Liver (tissue), 9 donors: ENCODE results near the gene PRRT2. TPM values are rescaled to one million over a fixed set of nuclear protein-coding genes. Genes with fewer than 3 reads are reported as not detected.

Experiments
- DNase-seq: peaks from one replicate; pipeline ENCODE4 v3.0.0-alpha.2; 2017; ENCODE audit warnings: low spot score
- H3K27ac ChIP-seq, 2 donors: one replicate each; pipeline ENCODE4 v1.7.0; 2013; ENCODE audit warnings: inconsistent platforms in 2 of 2, low read length in 2 of 2, control low read depth in 1 of 2, low read depth in 1 of 2, mild to moderate bottlenecking in 1 of 2
- H3K27me3 ChIP-seq, 4 donors: one replicate each; pipeline versions ENCODE4 v1.6.1 to v1.7.0; 2013; ENCODE audit warnings: low read length in 3 of 4, inconsistent platforms in 1 of 4, mild to moderate bottlenecking in 1 of 4, moderate library complexity in 1 of 4; ENCODE audit not compliant: control insufficient read depth in 4 of 4, insufficient read depth in 4 of 4
- H3K36me3 ChIP-seq, 4 donors: one replicate each; pipeline versions ENCODE4 v1.6.1 to v1.7.0; 2013; ENCODE audit warnings: low read length in 3 of 4, mild to moderate bottlenecking in 3 of 4, low read depth in 1 of 4, moderate library complexity in 1 of 4; ENCODE audit not compliant: control insufficient read depth in 4 of 4, insufficient read depth in 3 of 4
- H3K4me1 ChIP-seq, 4 donors: one replicate each; pipeline versions ENCODE4 v1.6.1 to v1.7.0; 2013; ENCODE audit warnings: low read length in 3 of 4, mild to moderate bottlenecking in 3 of 4, moderate library complexity in 1 of 4; ENCODE audit not compliant: control insufficient read depth in 4 of 4, insufficient read depth in 4 of 4
- H3K4me3 ChIP-seq, 3 donors: one replicate each; pipeline versions ENCODE4 v1.6.1 to v1.7.0; 2013; ENCODE audit warnings: low read length in 3 of 3, control low read depth in 1 of 3, low read depth in 1 of 3, mild to moderate bottlenecking in 1 of 3
- H3K9ac ChIP-seq, 2 donors: one replicate each; pipeline ENCODE4 v1.7.0; 2013; ENCODE audit warnings: low read length in 2 of 2, mild to moderate bottlenecking in 2 of 2, moderate library complexity in 2 of 2, control low read depth in 1 of 2, low read depth in 1 of 2
- H3K9me3 ChIP-seq, 4 donors: one replicate each; pipeline versions ENCODE4 v1.6.1 to v1.7.0; 2013; ENCODE audit warnings: low read length in 3 of 4; ENCODE audit not compliant: control insufficient read depth in 4 of 4
- ATF3 ChIP-seq: IDR thresholded peaks from 2 replicates; pipeline ENCODE4 v1.6.1; 2016; ENCODE audit warnings: antibody characterized with exemption
- CTCF ChIP-seq: fragments of 150-350 bp; IDR thresholded peaks from 2 replicates; pipeline ENCODE4 v1.5.1; 2017; ENCODE audit warnings: improper control_type of control experiment, low read depth, low read length; ENCODE audit not compliant: missing input control
- EGR1 ChIP-seq, 2 donors: IDR thresholded peaks; 2 replicates each; pipeline ENCODE4 v1.6.1; 2016 to 2018; ENCODE audit warnings: antibody characterized with exemption in 2 of 2, low read depth in 2 of 2
- FOXA1 ChIP-seq: IDR thresholded peaks from 2 replicates; pipeline ENCODE4 v1.6.1; 2016; ENCODE audit warnings: antibody characterized with exemption
- FOXA2 ChIP-seq: IDR thresholded peaks from 2 replicates; pipeline ENCODE4 v1.6.1; 2016; ENCODE audit warnings: antibody characterized with exemption
- GABPA ChIP-seq, 2 donors: IDR thresholded peaks in 1 of 2; conservative IDR thresholded peaks in 1 of 2; 2 replicates each; pipeline ENCODE4 v1.6.1; 2016; ENCODE audit warnings: antibody characterized with exemption in 2 of 2, mild to moderate bottlenecking in 1 of 2, moderate library complexity in 1 of 2
- HNF4G ChIP-seq: IDR thresholded peaks from 2 replicates; pipeline ENCODE4 v1.6.1; 2016; ENCODE audit warnings: antibody characterized with exemption
- JUND ChIP-seq, 2 donors: IDR thresholded peaks; 2 replicates each; pipeline ENCODE4 v1.6.1; 2016; ENCODE audit warnings: antibody characterized with exemption in 2 of 2
- MAX ChIP-seq: IDR thresholded peaks from 2 replicates; pipeline ENCODE4 v1.6.1; 2016; ENCODE audit warnings: antibody characterized with exemption
- NR2F2 ChIP-seq: IDR thresholded peaks from 2 replicates; pipeline ENCODE4 v1.6.1; 2016; ENCODE audit warnings: antibody characterized with exemption
- RAD21 ChIP-seq, 2 donors: IDR thresholded peaks; 2 replicates each; pipeline ENCODE4 v1.6.1; 2016; ENCODE audit warnings: antibody characterized with exemption in 2 of 2, mild to moderate bottlenecking in 2 of 2
- TAF1 ChIP-seq: conservative IDR thresholded peaks from 2 replicates; pipeline ENCODE4 v1.6.1; 2016; ENCODE audit warnings: antibody characterized with exemption, mild to moderate bottlenecking
- ZBTB33 ChIP-seq: IDR thresholded peaks from 2 replicates; pipeline ENCODE4 v1.6.1; 2016; ENCODE audit warnings: antibody characterized with exemption
- WGBS: extraction: QIAGEN DNeasy Blood & Tissue Kit; methylation state at CpG from one replicate; pipeline ENCODE4 v1.1.7; 2013; 5-methylcytosine and 5-hydroxymethylcytosine counted together
- polyA plus RNA-seq, 2 donors: library from polyadenylated mRNA; stranded (reverse) in 1 of 2; unstranded in 1 of 2; fragments of 200-250 nt in 1 of 2; fragments of >200 nt in 1 of 2; fragmentation: Nextera tagmentation in 1 of 2; extraction: Ambion mirVana in 1 of 2; gene quantifications; one replicate each; pipeline versions ENCODE4 v1.2.1 to v1.2.3, GENCODE V29; 2013 to 2015
- total RNA-seq, 2 donors: library from RNA; depleted of rRNA; stranded (reverse); fragments of >200 nt; gene quantifications; one replicate each; pipeline ENCODE4 v1.2.3, GENCODE V29; 2014
- TF ChIP-seq, protein P1 (sequence below): IDR thresholded peaks from 2 replicates; pipeline ENCODE4 v1.6.1; 2016; ENCODE audit warnings: antibody characterized with exemption, mild to moderate bottlenecking
- donor health status: healthy.
- donor health status: healthy.
- donor health status: healthy.
- donor health status: healthy.
- donor health status: healthy.

The PRRT2 gene
- total and polyA plus RNA-seq, 4 donors, result 0.09 to 0.59 (median 0.22) TPM

- TF ChIP-seq CTCF (no peak), ATF3 (no peak), RAD21 (IDR thresholded peaks at IDR 0.05) (no peak)
These were observed 22.1 kb downstream of the PRRT2 start (continued) for GRCh38 chr16:29834079-29834478.

GRCh38 chr16:29835926-29836325 lies 23.9 kb downstream of the PRRT2 start:
- 97% methylated on average over 7 of the region's 7 CpGs for WGBS
- Histone ChIP-seq H3K9me3 (no peaks in the 10 kb centered on the region), H3K4me1 (peaks cover 0 to 6% (median 0%) of the 10 kb centered on the region in 4 donors), H3K4me3 (no peak overlapping the region), H3K27me3 (no peaks in the 10 kb centered on the region), H3K9ac (no peak overlapping the region), H3K27ac (no peak overlapping the region), H3K36me3 (peaks cover 21 to 58% (median 22%) of the 10 kb centered on the region in 4 donors)
- TF ChIP-seq MAX (no peak), ATF3 (no peak), FOXA2 (no peak), RAD21 (IDR thresholded peaks at IDR 0.05) (no peak), CTCF (no peak), NR2F2 (no peak), EGR1 (IDR thresholded peaks at IDR 0.05; ENCODE audit: low read depth in 2 of 2) (no peak), HNF4G (no peak)
- TF ChIP-seq, protein P1, sequence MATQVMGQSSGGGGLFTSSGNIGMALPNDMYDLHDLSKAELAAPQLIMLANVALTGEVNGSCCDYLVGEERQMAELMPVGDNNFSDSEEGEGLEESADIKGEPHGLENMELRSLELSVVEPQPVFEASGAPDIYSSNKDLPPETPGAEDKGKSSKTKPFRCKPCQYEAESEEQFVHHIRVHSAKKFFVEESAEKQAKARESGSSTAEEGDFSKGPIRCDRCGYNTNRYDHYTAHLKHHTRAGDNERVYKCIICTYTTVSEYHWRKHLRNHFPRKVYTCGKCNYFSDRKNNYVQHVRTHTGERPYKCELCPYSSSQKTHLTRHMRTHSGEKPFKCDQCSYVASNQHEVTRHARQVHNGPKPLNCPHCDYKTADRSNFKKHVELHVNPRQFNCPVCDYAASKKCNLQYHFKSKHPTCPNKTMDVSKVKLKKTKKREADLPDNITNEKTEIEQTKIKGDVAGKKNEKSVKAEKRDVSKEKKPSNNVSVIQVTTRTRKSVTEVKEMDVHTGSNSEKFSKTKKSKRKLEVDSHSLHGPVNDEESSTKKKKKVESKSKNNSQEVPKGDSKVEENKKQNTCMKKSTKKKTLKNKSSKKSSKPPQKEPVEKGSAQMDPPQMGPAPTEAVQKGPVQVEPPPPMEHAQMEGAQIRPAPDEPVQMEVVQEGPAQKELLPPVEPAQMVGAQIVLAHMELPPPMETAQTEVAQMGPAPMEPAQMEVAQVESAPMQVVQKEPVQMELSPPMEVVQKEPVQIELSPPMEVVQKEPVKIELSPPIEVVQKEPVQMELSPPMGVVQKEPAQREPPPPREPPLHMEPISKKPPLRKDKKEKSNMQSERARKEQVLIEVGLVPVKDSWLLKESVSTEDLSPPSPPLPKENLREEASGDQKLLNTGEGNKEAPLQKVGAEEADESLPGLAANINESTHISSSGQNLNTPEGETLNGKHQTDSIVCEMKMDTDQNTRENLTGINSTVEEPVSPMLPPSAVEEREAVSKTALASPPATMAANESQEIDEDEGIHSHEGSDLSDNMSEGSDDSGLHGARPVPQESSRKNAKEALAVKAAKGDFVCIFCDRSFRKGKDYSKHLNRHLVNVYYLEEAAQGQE, result no peak
- DNase-seq, result no peak

GRCh38 chr16:29836623-29837022 lies 24.6 kb downstream of the PRRT2 start:
- no peak overlapping the region for H3K9ac ChIP-seq
- peaks cover 20 to 61% (median 24%) of the 10 kb centered on the region in 4 donors for H3K36me3 ChIP-seq
- H3K27ac ChIP-seq, result no peak overlapping the region
- H3K27me3 ChIP-seq, result no peaks in the 10 kb centered on the region
- DNase-seq, result no peak
- H3K4me1 ChIP-seq, result peaks cover 0 to 2% (median 0%) of the 10 kb centered on the region in 4 donors
- no peaks in the 10 kb centered on the region for H3K9me3 ChIP-seq
- no peak overlapping the region for H3K4me3 ChIP-seq
- WGBS, result 93% methylated on average over 15 of the region's 15 CpGs
- TF ChIP-seq JUND (IDR thresholded peaks at IDR 0.05) (no peak), GABPA (IDR thresholded peaks at IDR 0.05 in 1 of 2, conservative IDR thresholded peaks at IDR 0.05 in 1 of 2) (no peak), HNF4G (no peak), ZBTB33 (no peak), TAF1 (no peak), FOXA1 (no peak), MAX (no peak)
- TF ChIP-seq, protein P1, result no peak
